Measurements from ENCODE around the gene KCNB1. TPM values are rescaled to one million over a fixed set of nuclear protein-coding genes. Genes with fewer than 3 reads are reported as not detected.

Gene KCNB1
- total and polyA plus RNA-seq, 2 donors (not counting 1 experiment from before 2014, with no cell fraction given) = 0.12 TPM; not detected in 1

- Histone ChIP-seq H3K36me3 (replicated peaks in 1 of 2; ENCODE audit: control extremely low read depth in 1 of 2, control insufficient read depth in 1 of 2, extremely low read depth in 1 of 2, insufficient read depth in 2 of 2, low read length in 1 of 2) (no peaks in the 10 kb centered on the region), H3K27ac (ENCODE audit: low read length in 2 of 2) (no peak overlapping the region), H3K27me3 (replicated peaks in 1 of 4; ENCODE audit: control extremely low read depth in 1 of 4, control insufficient read depth in 3 of 4, insufficient read depth in 4 of 4, low read length in 3 of 4) (peaks cover 0 to 10% (median 5%) of the 10 kb centered on the region in 4 experiments), H3K9me3 (ENCODE audit: control extremely low read depth in 1 of 3, control insufficient read depth in 2 of 3, insufficient read depth in 1 of 3, low read length in 2 of 3) (no peaks in the 10 kb centered on the region), H3K4me1 (ENCODE audit: control insufficient read depth in 2 of 2, insufficient read depth in 2 of 2, low read length in 2 of 2) (no peaks in the 10 kb centered on the region), H3K4me3 (ENCODE audit: control extremely low read depth in 1 of 5, extremely low read depth in 1 of 5, insufficient read depth in 1 of 5, low read depth in 2 of 5, low read length in 4 of 5) (no peak overlapping the region), H3K4me2 (replicated peaks; ENCODE audit: low read depth, low read length, poor library complexity, severe bottlenecking) (no peak overlapping the region), H3K79me2 (ENCODE audit: control insufficient read depth, insufficient read depth, low read length) (no peaks in the 10 kb centered on the region), H4K20me1 (ENCODE audit: control insufficient read depth, insufficient read depth, low read length, poor library complexity, severe bottlenecking) (no peaks in the 10 kb centered on the region), H2AFZ (ENCODE audit: insufficient read depth, low read depth, low read length, poor library complexity, severe bottlenecking) (no peak overlapping the region), H3K9ac (ENCODE audit: low read length) (no peak overlapping the region)
- H3K27ac Mint-ChIP-seq = no peak overlapping the region
- WGBS (ENCODE audit: insufficient coverage) = 87% methylated on average over 9 of the region's 10 CpGs
- peaks cover 28% of the 10 kb centered on the region for H3K27me3 Mint-ChIP-seq
- ChIA-PET POLR2A (no interaction called here), CTCF (no interaction called here)
- ATAC-seq (ENCODE audit: low read depth) = no peak
- H3K9me3 Mint-ChIP-seq (ENCODE audit: insufficient read depth) = no peaks in the 10 kb centered on the region
- H3K4me1 Mint-ChIP-seq = peaks cover 4% of the 10 kb centered on the region
- intact Hi-C loops (cut with micrococcal nuclease) = no loop called here
- no peak overlapping the region for H3K4me3 Mint-ChIP-seq
- TF ChIP-seq CTCF (IDR thresholded peaks at IDR 0.05) = no peak
- no peak for TF ChIP-seq EZH2 (IDR thresholded peaks at IDR 0.05; ENCODE audit: borderline replicate concordance, insufficient read depth, low read depth, low read length, poor library complexity, severe bottlenecking)
- no peak for DNase-seq
These were observed 156.4 kb downstream of the KCNB1 start for GRCh38 chr20:49326026-49326425.

- Mint-ChIP-seq H3K27me3 (peaks cover 30% of the 10 kb centered on the region), H3K27ac (no peak overlapping the region), H3K4me1 (peaks cover 5% of the 10 kb centered on the region), H3K4me3 (no peak overlapping the region), H3K9me3 (ENCODE audit: insufficient read depth) (no peaks in the 10 kb centered on the region)
- intact Hi-C loops (cut with micrococcal nuclease) = no loop called here
- ATAC-seq (ENCODE audit: low read depth) (no peak), DNase-seq (no peak)
- H3K9ac ChIP-seq (ENCODE audit: low read length) = no peak overlapping the region
- CTCF ChIA-PET = interaction anchor here (2.6 kb wide), 1 partner anchor 78 kb away, joined by 9 read pairs; no protein-coding TSS in a partner anchor
- H3K4me3 ChIP-seq (ENCODE audit: control extremely low read depth in 1 of 5, extremely low read depth in 1 of 5, insufficient read depth in 1 of 5, low read depth in 2 of 5, low read length in 4 of 5) = no peak overlapping the region
- H3K4me2 ChIP-seq (replicated peaks; ENCODE audit: low read depth, low read length, poor library complexity, severe bottlenecking) = no peak overlapping the region
- WGBS (ENCODE audit: insufficient coverage) = 89% methylated on average over 5 of the region's 5 CpGs
- H2AFZ ChIP-seq (ENCODE audit: insufficient read depth, low read depth, low read length, poor library complexity, severe bottlenecking) = no peak overlapping the region
- TF ChIP-seq EZH2 (IDR thresholded peaks at IDR 0.05; ENCODE audit: borderline replicate concordance, insufficient read depth, low read depth, low read length, poor library complexity, severe bottlenecking) (no peak), CTCF (IDR thresholded peaks at IDR 0.05) (no peak)
- POLR2A ChIA-PET = no interaction called here
- H3K9me3 ChIP-seq (ENCODE audit: control extremely low read depth in 1 of 3, control insufficient read depth in 2 of 3, insufficient read depth in 1 of 3, low read length in 2 of 3) = no peaks in the 10 kb centered on the region
- H3K79me2 ChIP-seq (ENCODE audit: control insufficient read depth, insufficient read depth, low read length) = no peaks in the 10 kb centered on the region
- peaks cover 0 to 27% (median 12%) of the 10 kb centered on the region in 4 experiments for H3K27me3 ChIP-seq (replicated peaks in 1 of 4; ENCODE audit: control extremely low read depth in 1 of 4, control insufficient read depth in 3 of 4, insufficient read depth in 4 of 4, low read length in 3 of 4)
- no peaks in the 10 kb centered on the region for H3K36me3 ChIP-seq (replicated peaks in 1 of 2; ENCODE audit: control extremely low read depth in 1 of 2, control insufficient read depth in 1 of 2, extremely low read depth in 1 of 2, insufficient read depth in 2 of 2, low read length in 1 of 2)
- peaks cover 1 to 3% of the 10 kb centered on the region in 2 donors for H3K4me1 ChIP-seq (ENCODE audit: control insufficient read depth in 2 of 2, insufficient read depth in 2 of 2, low read length in 2 of 2)
- no peaks in the 10 kb centered on the region for H4K20me1 ChIP-seq (ENCODE audit: control insufficient read depth, insufficient read depth, low read length, poor library complexity, severe bottlenecking)
- H3K27ac ChIP-seq (ENCODE audit: low read length in 2 of 2) = no peak overlapping the region
These were observed 158.2 kb downstream of the KCNB1 start for GRCh38 chr20:49324306-49324705.

Measured in B cell (primary cell).